ENCODE results near the gene U2AF1. TPM values are rescaled to one million over a fixed set of nuclear protein-coding genes. Genes with fewer than 3 reads are reported as not detected.
"Not testable (repeated sequence)": the region's sequence is repeated elsewhere in the genome, so short reads cannot be mapped to it uniquely, and the experiment has no call there.

U2AF1 gene
- total RNA-seq = 10 to 100 TPM; 33.4 to 40.9 TPM

GRCh38 chr21:43106965-43107793 lies at the start of gene U2AF1:
U2AF1 (minus strand) TSS chr21:43107570; CDS start chr21:43107494, 76 bp downstream.
- WGBS = no CpG with 5 or more reads among the region's 107 CpGs

GRCh38 chr21:43153601-43154000 lies 46.2 kb upstream of the U2AF1 start:
- H3K27me3 ChIP-seq (replicated peaks; ENCODE audit: insufficient read depth); H3K4me1 ChIP-seq (replicated peaks); H3K4me3 ChIP-seq; DNase-seq (ENCODE audit: low spot score); H3K27ac ChIP-seq; H3K36me3 ChIP-seq; intact Hi-C loops (cut with DNase I); H3K9me3 ChIP-seq: not testable (repeated sequence)
- no CpG with 5 or more reads among the region's 33 CpGs for WGBS

More at GRCh38 chr21:43106965-43107793, at the start of gene U2AF1:
- intact Hi-C loops (cut with DNase I); H3K27me3 ChIP-seq (replicated peaks; ENCODE audit: insufficient read depth); H3K9me3 ChIP-seq; DNase-seq (ENCODE audit: low spot score); H3K36me3 ChIP-seq; H3K4me1 ChIP-seq (replicated peaks): not testable (repeated sequence)
- peak within 1 kb of the TSS in 1 of 2 donors; percentile 51 for H3K4me3 ChIP-seq
- peak within 1 kb of the TSS in 1 of 2 donors; percentile 62 for H3K27ac ChIP-seq

DNA sequence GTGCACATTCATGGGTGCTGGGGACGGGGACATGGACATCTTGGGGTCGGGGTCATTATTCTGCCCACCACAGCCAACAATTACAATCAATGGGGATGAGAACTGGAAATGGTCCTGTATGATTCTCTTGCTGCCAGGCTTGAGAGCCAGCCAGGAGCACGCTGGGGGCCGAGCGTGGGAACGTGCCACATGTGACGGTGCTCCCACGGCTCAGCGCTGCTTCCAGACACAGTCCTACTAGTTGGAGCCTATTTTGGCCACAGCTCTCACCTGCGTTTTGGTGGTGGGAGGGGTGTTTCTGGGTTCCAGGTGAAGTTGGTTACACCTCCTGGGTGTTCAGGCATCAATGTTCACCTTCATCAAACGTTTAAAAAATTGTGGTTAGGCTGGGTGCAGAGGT lies 42.0 kb upstream of the U2AF1 start:
- intact Hi-C loops (cut with DNase I); H3K27me3 ChIP-seq (replicated peaks; ENCODE audit: insufficient read depth); H3K4me1 ChIP-seq (replicated peaks); H3K36me3 ChIP-seq; H3K4me3 ChIP-seq; DNase-seq (ENCODE audit: low spot score); H3K9me3 ChIP-seq; H3K27ac ChIP-seq: not testable (repeated sequence)
- no CpG with 5 or more reads among the region's 11 CpGs for WGBS

- H3K4me3 ChIP-seq; DNase-seq (ENCODE audit: low spot score); H3K4me1 ChIP-seq (replicated peaks); H3K9me3 ChIP-seq; H3K27ac ChIP-seq; intact Hi-C loops (cut with DNase I); H3K27me3 ChIP-seq (replicated peaks; ENCODE audit: insufficient read depth); H3K36me3 ChIP-seq: not testable (repeated sequence)
- no CpG with 5 or more reads among the region's 7 CpGs for WGBS
Observed at GRCh38 chr21:43147999-43148398, 40.6 kb upstream of the U2AF1 start.

DNA sequence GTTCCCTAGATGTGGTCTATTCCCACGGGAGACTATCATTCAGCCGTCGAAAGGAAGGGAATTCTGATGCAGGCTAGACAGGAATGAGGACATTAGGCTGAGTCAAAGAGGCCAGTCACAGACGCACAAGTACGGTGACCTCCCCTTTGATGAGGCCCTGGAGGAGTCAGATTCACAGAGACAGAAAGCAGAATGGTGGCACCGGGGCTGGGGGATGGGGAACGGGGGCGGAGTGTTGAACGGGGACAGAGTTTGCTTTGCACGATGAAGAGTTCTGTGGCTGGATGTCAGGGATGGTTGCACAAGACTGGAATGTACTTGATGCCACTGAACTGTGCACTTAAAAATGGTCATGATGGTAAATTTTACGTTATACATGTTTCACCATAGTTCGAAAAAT lies 39.3 kb upstream of the U2AF1 start:
- H3K9me3 ChIP-seq; H3K4me3 ChIP-seq; H3K27me3 ChIP-seq (replicated peaks; ENCODE audit: insufficient read depth); H3K27ac ChIP-seq; DNase-seq (ENCODE audit: low spot score); intact Hi-C loops (cut with DNase I); H3K4me1 ChIP-seq (replicated peaks); H3K36me3 ChIP-seq: not testable (repeated sequence)
- WGBS = no CpG with 5 or more reads among the region's 12 CpGs

DNA sequence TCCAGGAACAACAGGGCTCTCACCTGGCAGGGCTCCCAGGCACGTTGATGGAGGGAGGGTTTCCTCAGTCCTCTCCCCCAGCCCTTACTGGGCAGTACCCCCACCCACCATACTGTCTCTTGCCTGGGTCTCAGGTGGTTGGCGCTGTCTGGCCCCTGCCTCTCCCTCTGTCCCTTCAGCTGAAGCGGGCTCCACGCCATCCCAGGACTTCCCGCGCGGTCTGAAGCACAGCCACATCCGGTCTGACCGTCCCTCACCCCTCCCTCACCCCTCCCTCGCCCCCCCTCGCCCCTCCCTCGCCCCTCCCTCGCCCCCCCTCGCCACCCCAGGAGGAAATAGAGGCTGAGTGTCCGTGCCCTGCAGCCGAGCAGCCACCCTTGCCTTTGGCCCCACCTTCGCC lies 34.0 kb upstream of the U2AF1 start:
- not testable (repeated sequence) for DNase-seq (ENCODE audit: low spot score)
- no CpG with 5 or more reads among the region's 17 CpGs for WGBS

GRCh38 chr21:43138944-43139343 lies 31.6 kb upstream of the U2AF1 start:
- H3K9me3 ChIP-seq; H3K27ac ChIP-seq; H3K36me3 ChIP-seq; DNase-seq (ENCODE audit: low spot score); H3K27me3 ChIP-seq (replicated peaks; ENCODE audit: insufficient read depth); intact Hi-C loops (cut with DNase I); H3K4me3 ChIP-seq; H3K4me1 ChIP-seq (replicated peaks): not testable (repeated sequence)
- WGBS = no CpG with 5 or more reads among the region's 8 CpGs

More for the DNA sequence above, 34.0 kb upstream of the U2AF1 start:
- H3K9me3 ChIP-seq; H3K36me3 ChIP-seq; H3K27ac ChIP-seq; intact Hi-C loops (cut with DNase I); H3K27me3 ChIP-seq (replicated peaks; ENCODE audit: insufficient read depth); H3K4me1 ChIP-seq (replicated peaks); H3K4me3 ChIP-seq: not testable (repeated sequence)

DNA sequence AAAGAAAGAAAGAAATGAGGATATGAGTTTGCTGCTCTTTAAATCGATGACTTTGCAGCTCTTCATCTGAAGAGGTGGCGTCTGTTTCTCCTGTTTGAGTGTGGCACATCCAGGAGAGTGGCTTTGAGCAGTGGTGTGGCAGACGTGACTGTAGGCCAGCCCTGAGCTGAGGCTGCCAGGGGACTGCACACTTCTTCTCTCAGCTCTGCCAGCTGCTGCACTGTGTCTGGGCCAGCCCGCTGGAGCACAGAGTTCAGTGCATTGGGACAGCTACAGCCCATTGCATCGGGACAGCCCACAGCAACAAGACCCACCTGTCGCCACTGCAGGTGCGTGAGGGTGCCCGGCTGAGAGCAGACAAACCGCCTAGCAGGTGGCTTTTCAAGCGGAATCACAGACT lies 27.1 kb upstream of the U2AF1 start:
- DNase-seq (ENCODE audit: low spot score); H3K4me1 ChIP-seq (replicated peaks); H3K9me3 ChIP-seq; H3K36me3 ChIP-seq; H3K27me3 ChIP-seq (replicated peaks; ENCODE audit: insufficient read depth); H3K4me3 ChIP-seq; intact Hi-C loops (cut with DNase I); H3K27ac ChIP-seq: not testable (repeated sequence)
- WGBS = no CpG with 5 or more reads among the region's 10 CpGs

DNA sequence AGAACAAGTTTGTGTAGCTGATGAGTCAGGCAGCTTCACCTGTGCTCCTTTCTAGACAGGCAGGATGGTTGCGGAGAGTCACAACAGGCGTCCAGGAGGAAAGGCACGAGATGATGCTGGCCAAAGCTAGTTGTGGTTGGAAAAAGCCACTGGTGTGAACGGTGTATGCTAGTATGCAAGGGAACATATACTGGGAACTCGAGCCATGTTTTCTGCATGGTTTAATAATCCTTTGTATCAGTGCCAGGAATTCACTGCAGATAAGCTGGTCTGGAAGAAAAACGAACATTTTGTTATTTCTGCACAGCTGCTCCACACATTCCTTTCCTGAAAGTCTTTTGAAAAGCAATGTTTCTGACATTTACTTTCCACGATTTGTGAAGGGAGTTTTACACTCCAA lies 22.7 kb upstream of the U2AF1 start:
- H3K9me3 ChIP-seq; DNase-seq (ENCODE audit: low spot score); H3K4me3 ChIP-seq; H3K36me3 ChIP-seq; H3K27me3 ChIP-seq (replicated peaks; ENCODE audit: insufficient read depth); H3K27ac ChIP-seq; H3K4me1 ChIP-seq (replicated peaks); intact Hi-C loops (cut with DNase I): not testable (repeated sequence)
- no CpG with 5 or more reads among the region's 7 CpGs for WGBS

DNA sequence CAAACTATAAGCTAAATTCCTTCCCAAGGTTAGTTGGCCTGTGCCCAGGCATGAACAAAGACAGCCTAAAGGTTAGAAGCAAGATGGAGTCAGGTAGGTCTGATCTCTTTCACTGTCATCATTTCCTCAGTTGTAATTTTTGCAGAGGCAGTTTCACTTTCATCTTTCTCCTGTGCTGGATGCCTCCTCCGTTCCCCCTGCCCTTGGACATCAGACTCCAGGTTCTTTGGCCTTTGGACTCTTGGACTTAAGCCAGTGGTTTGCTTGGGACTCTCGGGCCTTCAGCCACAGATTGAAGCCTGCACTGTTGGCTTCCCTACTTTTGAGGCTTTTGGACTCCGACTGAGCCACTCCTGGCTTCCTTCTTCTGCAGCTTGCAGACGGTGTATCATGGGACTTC lies 8.6 kb upstream of the U2AF1 start:
- DNase-seq (ENCODE audit: low spot score); intact Hi-C loops (cut with DNase I); H3K4me3 ChIP-seq; H3K27ac ChIP-seq; H3K27me3 ChIP-seq (replicated peaks; ENCODE audit: insufficient read depth); H3K4me1 ChIP-seq (replicated peaks); H3K9me3 ChIP-seq; H3K36me3 ChIP-seq: not testable (repeated sequence)
- WGBS = no CpG with 5 or more reads among the region's 4 CpGs

DNA sequence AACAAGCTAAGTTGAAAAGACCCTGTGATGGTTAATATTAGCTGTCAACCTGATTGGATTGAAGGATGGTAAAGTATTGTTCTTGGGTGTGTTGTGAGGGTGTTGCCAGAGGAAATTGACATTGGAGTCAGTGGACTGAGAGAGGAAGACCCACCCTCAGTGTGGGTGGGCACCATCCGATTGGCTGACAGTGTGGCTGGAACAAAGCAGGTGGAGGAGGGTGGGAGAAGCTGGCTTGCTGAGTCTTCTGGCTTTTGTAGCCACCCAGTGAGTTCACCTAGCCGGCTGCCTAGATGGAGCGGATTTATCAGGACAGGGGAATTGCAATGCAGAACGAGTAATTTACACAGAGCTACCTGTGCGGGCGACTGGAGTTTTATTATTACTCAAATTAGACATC lies 7.1 kb upstream of the U2AF1 start:
- H3K36me3 ChIP-seq; DNase-seq (ENCODE audit: low spot score); H3K4me1 ChIP-seq (replicated peaks); H3K9me3 ChIP-seq; intact Hi-C loops (cut with DNase I); H3K27ac ChIP-seq; H3K27me3 ChIP-seq (replicated peaks; ENCODE audit: insufficient read depth); H3K4me3 ChIP-seq: not testable (repeated sequence)
- WGBS = no CpG with 5 or more reads among the region's 6 CpGs

DNA sequence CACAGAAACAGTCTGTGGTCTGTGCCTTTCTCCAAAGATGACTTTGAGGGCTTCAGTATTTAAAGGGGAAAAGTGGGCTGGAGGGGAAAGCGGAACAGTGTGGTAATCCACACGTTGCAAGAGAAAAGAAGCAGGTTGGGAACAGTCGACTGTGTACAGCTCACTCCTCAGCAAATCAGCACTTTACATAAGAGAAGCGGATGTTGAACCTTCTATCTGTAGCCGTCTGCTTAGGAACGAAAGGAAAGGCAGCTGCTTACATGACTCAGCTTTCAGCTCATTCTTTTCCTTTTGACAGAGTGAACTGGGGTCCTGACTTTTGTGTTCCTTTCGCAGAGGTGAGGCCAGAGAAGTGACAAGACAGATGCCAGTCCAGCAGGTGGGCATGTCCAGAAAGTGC lies 1.6 kb upstream of the U2AF1 start:
- H3K9me3 ChIP-seq; H3K4me3 ChIP-seq; H3K27ac ChIP-seq; DNase-seq (ENCODE audit: low spot score); intact Hi-C loops (cut with DNase I); H3K4me1 ChIP-seq (replicated peaks); H3K27me3 ChIP-seq (replicated peaks; ENCODE audit: insufficient read depth); H3K36me3 ChIP-seq: not testable (repeated sequence)
- no CpG with 5 or more reads among the region's 7 CpGs for WGBS

- DNase-seq (ENCODE audit: low spot score); H3K27ac ChIP-seq; H3K4me3 ChIP-seq; intact Hi-C loops (cut with DNase I); H3K9me3 ChIP-seq; H3K36me3 ChIP-seq; H3K4me1 ChIP-seq (replicated peaks); H3K27me3 ChIP-seq (replicated peaks; ENCODE audit: insufficient read depth): not testable (repeated sequence)
- WGBS = no CpG with 5 or more reads among the region's 17 CpGs
Observed at GRCh38 chr21:43108177-43108576, 807 bp upstream of the U2AF1 start.

Data from prostate gland (tissue), 2 donors.